ENCODE data around the gene SLC25A22. TPM values are rescaled to one million over a fixed set of nuclear protein-coding genes. Genes with fewer than 3 reads are reported as not detected.

SLC25A22 gene
- total RNA-seq, 1 donor from 2014 or later: 35.6 TPM

- H3K4me3 Mint-ChIP-seq: peak overlapping the region; percentile 20
- no peaks in the 10 kb centered on the region for H3K36me3 Mint-ChIP-seq
- TF ChIP-seq CTCF (conservative IDR thresholded peaks at IDR 0.05): no peak
- no peaks in the 10 kb centered on the region for H3K27me3 Mint-ChIP-seq
- H3K9me3 Mint-ChIP-seq: no peaks in the 10 kb centered on the region
- peaks cover 12% of the 10 kb centered on the region for H3K4me1 Mint-ChIP-seq (ENCODE audit: unreplicated experiment)
- H3K27ac Mint-ChIP-seq: no peak overlapping the region
- DNase-seq (ENCODE audit: extremely low spot score, unreplicated experiment): no peak
Observed at GRCh38 chr11:779955-780532, 18.0 kb downstream of the SLC25A22 start.

DNA sequence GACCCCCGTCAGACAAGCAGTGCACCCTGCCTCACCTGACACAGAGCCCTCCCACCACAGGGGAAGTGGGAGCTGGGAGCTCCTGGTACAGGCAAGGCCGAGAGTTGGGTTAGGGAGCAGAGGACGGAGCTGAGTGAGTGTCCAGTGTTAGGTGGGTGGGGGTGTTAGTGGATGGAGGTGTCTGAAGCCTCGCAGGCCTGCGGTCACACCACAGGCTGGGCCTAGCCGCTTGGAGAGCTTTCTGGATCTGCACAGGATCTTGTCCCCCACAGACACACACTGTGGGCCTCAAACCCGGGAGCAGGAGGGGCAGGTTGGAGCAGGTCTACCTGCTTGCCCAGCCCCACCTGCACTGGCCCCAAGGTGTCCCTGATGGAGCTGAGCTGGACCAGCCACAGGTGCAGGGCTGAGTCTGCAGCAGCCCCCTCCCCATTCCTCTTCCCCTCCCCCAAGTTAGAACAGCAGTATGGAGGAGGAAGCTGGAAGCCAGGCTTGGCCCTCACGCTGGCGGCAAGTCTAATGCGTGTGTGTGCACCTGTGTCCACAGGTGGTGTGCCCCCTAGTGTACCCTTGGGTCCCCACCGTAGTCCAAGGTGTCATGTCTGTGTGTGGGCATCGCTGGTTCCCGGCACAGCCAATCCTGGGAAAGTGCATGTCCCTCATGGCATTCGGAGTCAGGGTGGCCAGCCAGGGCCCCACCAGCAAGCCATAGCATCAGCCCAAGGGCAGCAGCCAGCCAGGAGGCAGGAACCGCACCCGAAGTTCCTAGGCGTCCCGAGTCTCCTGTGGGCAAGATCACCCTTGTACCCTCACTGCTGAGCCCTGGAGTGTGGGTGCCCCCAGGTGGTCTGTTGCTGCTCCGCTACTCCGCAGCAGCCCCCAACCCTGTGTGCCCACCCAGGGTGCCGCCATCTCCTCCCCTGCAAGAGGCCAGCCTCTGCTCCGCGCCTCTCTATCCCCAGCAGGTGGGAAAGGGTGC lies 18.8 kb downstream of the SLC25A22 start:
- no peaks in the 10 kb centered on the region for H3K9me3 Mint-ChIP-seq
- peaks cover 12% of the 10 kb centered on the region for H3K4me1 Mint-ChIP-seq (ENCODE audit: unreplicated experiment)
- peak overlapping the region; percentile 44 for H3K4me3 Mint-ChIP-seq
- no peaks in the 10 kb centered on the region for H3K27me3 Mint-ChIP-seq
- DNase-seq (ENCODE audit: extremely low spot score, unreplicated experiment): no peak
- no peak for TF ChIP-seq CTCF (conservative IDR thresholded peaks at IDR 0.05)
- H3K27ac Mint-ChIP-seq: no peak overlapping the region
- H3K36me3 Mint-ChIP-seq: no peaks in the 10 kb centered on the region

GRCh38 chr11:777288-778255 lies 20.5 kb downstream of the SLC25A22 start, which contains the start of gene GATD1:
Gene GATD1 (minus strand): TSS chr11:777487. CDS start chr11:777462, 25 bp downstream.
- Mint-ChIP-seq H3K9me3 (no peaks in the 10 kb centered on the region), H3K36me3 (no peaks in the 10 kb centered on the region), H3K4me3 (peak within 1 kb of the TSS; percentile 86), H3K27ac (peak within 1 kb of the TSS; percentile 80), H3K27me3 (no peaks in the 10 kb centered on the region), H3K4me1 (ENCODE audit: unreplicated experiment) (no peaks in the 10 kb centered on the region)
- TF ChIP-seq CTCF (conservative IDR thresholded peaks at IDR 0.05): no peak
- DNase-seq (ENCODE audit: extremely low spot score, unreplicated experiment): peak; percentile 97

GRCh38 chr11:776561-777287 lies 21.4 kb downstream of the SLC25A22 start:
- no peak for TF ChIP-seq CTCF (conservative IDR thresholded peaks at IDR 0.05)
- Mint-ChIP-seq H3K27ac (peak overlapping the region; percentile 80), H3K4me3 (peak overlapping the region; percentile 86), H3K27me3 (no peaks in the 10 kb centered on the region), H3K4me1 (ENCODE audit: unreplicated experiment) (no peaks in the 10 kb centered on the region), H3K9me3 (no peaks in the 10 kb centered on the region), H3K36me3 (no peaks in the 10 kb centered on the region)
- peak; percentile 74 for DNase-seq (ENCODE audit: extremely low spot score, unreplicated experiment)

GRCh38 chr11:776263-776560 lies 21.9 kb downstream of the SLC25A22 start:
- TF ChIP-seq CTCF (conservative IDR thresholded peaks at IDR 0.05): no peak
- no peak for DNase-seq (ENCODE audit: extremely low spot score, unreplicated experiment)
- Mint-ChIP-seq H3K4me1 (ENCODE audit: unreplicated experiment) (no peaks in the 10 kb centered on the region), H3K36me3 (no peaks in the 10 kb centered on the region), H3K9me3 (no peaks in the 10 kb centered on the region), H3K27ac (peak overlapping the region; percentile 80), H3K4me3 (peak overlapping the region; percentile 86), H3K27me3 (no peaks in the 10 kb centered on the region)

Data from type B pancreatic cell (in vitro differentiated cells).